ENCODE results near the gene KCNQ2. TPM values are rescaled to one million over a fixed set of nuclear protein-coding genes. Genes with fewer than 3 reads are reported as not detected.

Gene KCNQ2
- total RNA-seq, 1 experiment from 2014 or later, result 86.5 TPM

DNA sequence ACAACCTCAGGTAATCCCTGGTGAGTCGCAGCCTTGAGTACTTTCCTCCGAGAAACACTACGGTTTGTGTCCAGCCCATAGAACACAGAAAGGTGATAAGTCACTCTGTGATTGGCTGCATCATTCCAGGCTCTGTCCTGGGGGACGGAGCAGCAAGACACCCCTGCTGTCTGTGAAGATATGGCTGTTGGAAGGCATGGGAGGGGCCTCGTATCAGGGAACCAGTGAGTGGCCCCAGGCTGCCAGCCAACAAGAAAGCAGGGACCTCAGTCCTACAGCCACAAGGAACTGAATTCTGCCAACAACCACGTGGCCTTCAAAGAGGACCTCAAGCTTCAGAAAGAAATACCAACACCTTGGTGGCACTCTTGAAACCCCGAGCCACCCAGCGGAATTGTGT is 32.8 kb upstream of the KCNQ2 start:
- no peak for DNase-seq (ENCODE audit: low read depth, low spot score)

More for the DNA sequence above, 32.8 kb upstream of the KCNQ2 start:
- H4K20me1 ChIP-seq (ENCODE audit: insufficient read depth), result no peaks in the 10 kb centered on the region
- no peaks in the 10 kb centered on the region; a peak in 1 of 4 replicates for H3K9me3 ChIP-seq (ENCODE audit: control insufficient read depth in 1 of 2, insufficient read depth in 1 of 2, low read depth in 1 of 2, low read length in 2 of 2)
- H3K79me2 ChIP-seq (ENCODE audit: insufficient read depth, low read length), result no peaks in the 10 kb centered on the region
- BruUV-seq (replicated peaks), result no TSS peak
- ATAC-seq, result no peak
- no peak overlapping the region for H3K9ac ChIP-seq (ENCODE audit: low read length)
- ChIA-PET CTCF (no interaction called here), RAD21 (ENCODE audit: low non-redundant PET in 1 of 2, low total read pairs in 2 of 2, uncharacterized antibody in 2 of 2, unreplicated experiment in 2 of 2) (no interaction called here), POLR2A (no interaction called here)
- no peak overlapping the region for H3K4me2 ChIP-seq (ENCODE audit: low read length)
- H3K36me3 ChIP-seq (ENCODE audit: control insufficient read depth in 1 of 2, insufficient read depth in 2 of 2, low read length in 2 of 2), result no peaks in the 10 kb centered on the region
- no peaks in the 10 kb centered on the region for H3K9me2 ChIP-seq (ENCODE audit: insufficient read depth)
- no peak for TF ChIP-seq CBX3 (IDR thresholded peaks at IDR 0.05; ENCODE audit: low read depth)
- TF ChIP-seq FOSL1 (IDR thresholded peaks at IDR 0.05; ENCODE audit: low read depth), result no peak
- no peak for TF ChIP-seq RAD21 (IDR thresholded peaks at IDR 0.05; ENCODE audit: low read depth)
- no peak for TF ChIP-seq JUND (IDR thresholded peaks at IDR 0.05)
- TF ChIP-seq EGR1 (IDR thresholded peaks at IDR 0.05; ENCODE audit: low read depth), result no peak
- no peak for TF ChIP-seq ATF3 (IDR thresholded peaks at IDR 0.05)
- no peak for TF ChIP-seq EZH2 (IDR thresholded peaks at IDR 0.05)
- TF ChIP-seq POLR2A (IDR thresholded peaks at IDR 0.05; ENCODE audit: borderline replicate concordance, extremely low read depth, insufficient read depth, insufficient read length), result no peak
- no peak for TF ChIP-seq YY1 (IDR thresholded peaks at IDR 0.05; ENCODE audit: extremely low read depth, insufficient replicate concordance, low read depth, low read length)
- TF ChIP-seq, protein P1, sequence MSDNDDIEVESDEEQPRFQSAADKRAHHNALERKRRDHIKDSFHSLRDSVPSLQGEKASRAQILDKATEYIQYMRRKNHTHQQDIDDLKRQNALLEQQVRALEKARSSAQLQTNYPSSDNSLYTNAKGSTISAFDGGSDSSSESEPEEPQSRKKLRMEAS (IDR thresholded peaks at IDR 0.05), result no peak
- TF ChIP-seq, protein P2, sequence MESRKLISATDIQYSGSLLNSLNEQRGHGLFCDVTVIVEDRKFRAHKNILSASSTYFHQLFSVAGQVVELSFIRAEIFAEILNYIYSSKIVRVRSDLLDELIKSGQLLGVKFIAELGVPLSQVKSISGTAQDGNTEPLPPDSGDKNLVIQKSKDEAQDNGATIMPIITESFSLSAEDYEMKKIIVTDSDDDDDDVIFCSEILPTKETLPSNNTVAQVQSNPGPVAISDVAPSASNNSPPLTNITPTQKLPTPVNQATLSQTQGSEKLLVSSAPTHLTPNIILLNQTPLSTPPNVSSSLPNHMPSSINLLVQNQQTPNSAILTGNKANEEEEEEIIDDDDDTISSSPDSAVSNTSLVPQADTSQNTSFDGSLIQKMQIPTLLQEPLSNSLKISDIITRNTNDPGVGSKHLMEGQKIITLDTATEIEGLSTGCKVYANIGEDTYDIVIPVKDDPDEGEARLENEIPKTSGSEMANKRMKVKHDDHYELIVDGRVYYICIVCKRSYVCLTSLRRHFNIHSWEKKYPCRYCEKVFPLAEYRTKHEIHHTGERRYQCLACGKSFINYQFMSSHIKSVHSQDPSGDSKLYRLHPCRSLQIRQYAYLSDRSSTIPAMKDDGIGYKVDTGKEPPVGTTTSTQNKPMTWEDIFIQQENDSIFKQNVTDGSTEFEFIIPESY (IDR thresholded peaks at IDR 0.05; ENCODE audit: extremely low read depth, insufficient replicate concordance, low read length), result no peak
- H2AFZ ChIP-seq (ENCODE audit: low read depth, low read length, poor library complexity, severe bottlenecking), result no peak overlapping the region
- H3K27ac ChIP-seq (ENCODE audit: low read depth, low read length), result no peak overlapping the region
- H3K27me3 ChIP-seq (ENCODE audit: insufficient read depth, low read length), result no peaks in the 10 kb centered on the region
- H3K4me3 ChIP-seq (replicated peaks in 1 of 2; ENCODE audit: low read depth in 1 of 2, low read length in 2 of 2), result no peak overlapping the region
- H3K4me1 ChIP-seq (ENCODE audit: control insufficient read depth in 1 of 2, insufficient read depth in 2 of 2, low read length in 2 of 2), result peaks cover 6 to 12% of the 10 kb centered on the region in 2 experiments; a peak in 3 of 4 replicates
- intact Hi-C loops (cut with micrococcal nuclease), result no loop called here

Measured in HCT116 (cell line).